A549 (cell line): ENCODE results near the gene STOML2. TPM values are rescaled to one million over a fixed set of nuclear protein-coding genes. Genes with fewer than 3 reads are reported as not detected.

Source experiments
- ATAC-seq, 2 experiments: fragments of 200-7000 bp in 1 of 2; fragments of >200 bp in 1 of 2; cut with Nextera tagmentation in 1 of 2; cut with Tn5 transposase in 1 of 2; 3 replicates each; pipeline versions ENCODE4 v1.8.0 to v1.9.1; 2018 to 2020; ENCODE audit warnings: mild to moderate bottlenecking in 1 of 2, moderate library complexity in 1 of 2
- CTCF ChIA-PET: fragments of 300-600 bp; sonication (Branson Sonifier 250); formaldehyde crosslinking; extraction: SDS; loops from one replicate; lab custom pipeline; 2021; ENCODE audit warnings: antibody characterized with exemption, inconsistent platforms; lab: Yijun Ruan, JAX
- POLR2A ChIA-PET: fragments of 350-600 bp; formaldehyde crosslinking; extraction: SDS; loops from one replicate; lab custom pipeline; 2021; ENCODE audit warnings: antibody characterized with exemption, inconsistent platforms; lab: Yijun Ruan, JAX
- DNase-seq, 2 experiments: peaks; one replicate each; pipeline versions ENCODE4 v3.0.0 to v3.0.0-alpha.2; 2011 to 2016; ENCODE audit warnings: low read depth in 1 of 2, low spot score in 1 of 2
- FAIRE-seq: peaks from 2 replicates; lab custom pipeline; 2011; peaks lifted over from hg19 to GRCh38; lab: Jason Lieb, UNC
- H3K27ac ChIP-seq, 2 experiments: fragments of >200 bp; sonication (Bioruptor Twin); formaldehyde crosslinking; 3 replicates each; pipeline ENCODE4 v1.5.1; 2016 to 2017
- H3K4me1 ChIP-seq: fragments of >200 bp; sonication (Bioruptor Twin); formaldehyde crosslinking; 3 replicates; pipeline ENCODE4 v1.6.1; 2016
- H3K4me2 ChIP-seq: fragments of >200 bp; sonication (Bioruptor Twin); formaldehyde crosslinking; 3 replicates; pipeline ENCODE4 v1.6.1; 2016
- H3K4me3 ChIP-seq: fragments of >200 bp; sonication (Bioruptor Twin); formaldehyde crosslinking; 3 replicates; pipeline ENCODE4 v1.5.1; 2016
- H3K9me3 ChIP-seq: fragments of >200 bp; sonication (Bioruptor Twin); formaldehyde crosslinking; 3 replicates; pipeline ENCODE4 v1.6.1; 2016
- CHD2 ChIP-seq: fragments of 150-350 bp; IDR thresholded peaks from 2 replicates; pipeline ENCODE4 v1.6.1; 2014; ENCODE audit warnings: low read length; ENCODE audit not compliant: partially characterized antibody
- CHD4 ChIP-seq: fragments of 200-600 bp; sonication (generic); IDR thresholded peaks from 2 replicates; pipeline ENCODE4 v1.6.1; 2016; ENCODE audit warnings: antibody characterized with exemption, mild to moderate bottlenecking, borderline replicate concordance
- ESRRA ChIP-seq: fragments of 150-350 bp; IDR thresholded peaks from 2 replicates; pipeline ENCODE4 v1.6.1; 2014; ENCODE audit warnings: mild to moderate bottlenecking, low read length, borderline replicate concordance
- FOSB ChIP-seq: fragments of 250-450 bp; sonication (Bioruptor Pico); IDR thresholded peaks from 2 replicates; pipeline ENCODE4 v1.5.0; 2020; ENCODE audit warnings: mild to moderate bottlenecking, moderate library complexity
- FOXS1 ChIP-seq: fragments of 250-450 bp; sonication (Bioruptor Pico); IDR thresholded peaks from 2 replicates; pipeline ENCODE4 v1.5.0; 2020; ENCODE audit warnings: mild to moderate bottlenecking, moderate library complexity
- HDAC2 ChIP-seq: fragments of 200-600 bp; sonication (generic); IDR thresholded peaks from 2 replicates; pipeline ENCODE4 v1.6.1; 2016
- HOXA7 ChIP-seq: fragments of 250-450 bp; sonication (Bioruptor Pico); IDR thresholded peaks from 2 replicates; pipeline ENCODE4 v1.5.0; 2020; ENCODE audit warnings: mild to moderate bottlenecking, moderate library complexity
- KDM1A ChIP-seq: fragments of 200-600 bp; sonication (generic); IDR thresholded peaks from 2 replicates; pipeline ENCODE4 v1.6.1; 2016; ENCODE audit warnings: low read depth, mild to moderate bottlenecking
- KDM5A ChIP-seq: fragments of 200-600 bp; sonication (generic); IDR thresholded peaks from 2 replicates; pipeline ENCODE4 v1.6.1; 2016; ENCODE audit warnings: antibody characterized with exemption, mild to moderate bottlenecking
- POLR2A ChIP-seq: IDR thresholded peaks from 2 replicates; pipeline ENCODE4 v1.6.1; 2012; ENCODE audit warnings: mild to moderate bottlenecking, low read length
- RFX5 ChIP-seq: fragments of 450-650 bp; IDR thresholded peaks from 2 replicates; pipeline ENCODE4 v1.7.1; 2014; ENCODE audit warnings: antibody characterized with exemption, mild to moderate bottlenecking, moderate library complexity
- SMC3 ChIP-seq: fragments of >200 bp; sonication (Bioruptor Twin); formaldehyde crosslinking; IDR thresholded peaks from 3 replicates; pipeline ENCODE4 v1.6.1; 2018; ENCODE audit warnings: inconsistent platforms
- SREBF2 ChIP-seq: fragments of 450-650 bp; IDR thresholded peaks from 2 replicates; pipeline ENCODE4 v1.6.1; 2014; ENCODE audit warnings: mild to moderate bottlenecking, moderate library complexity
- TFCP2L1 ChIP-seq: fragments of 250-450 bp; sonication (Bioruptor Pico); IDR thresholded peaks from 2 replicates; pipeline ENCODE4 v1.5.0; 2021; ENCODE audit warnings: mild to moderate bottlenecking
- ZNF302 ChIP-seq: fragments of 250-450 bp; sonication (Bioruptor Pico); IDR thresholded peaks from 2 replicates; pipeline ENCODE4 v1.9.0; 2021; ENCODE audit warnings: inconsistent platforms, mild to moderate bottlenecking, moderate library complexity
- WGBS: methylation state at CpG from one replicate; pipeline ENCODE4 v1.1.6; 2017; ENCODE audit errors: missing lambda C conversion rate; 5-methylcytosine and 5-hydroxymethylcytosine counted together
- polyA plus RNA-seq, 4 experiments: library from polyadenylated mRNA; depleted of rRNA in 3 of 4; stranded (reverse); fragments of >200 nt; fragmentation: RNase III in 1 of 4; extraction: RNeasy Plus Mini Kit Qiagen cat#74134 plus additional on column Dnase treatment in 1 of 4; gene quantifications; 2 replicates in 3 of 4; 3 replicates in 1 of 4; pipeline ENCODE4 v1.2.3, GENCODE V29; 2011 to 2017
- TF ChIP-seq, protein P1 (sequence below): fragments of 200-600 bp; sonication (generic); IDR thresholded peaks from 2 replicates; pipeline ENCODE4 v1.6.1; 2016; ENCODE audit warnings: antibody characterized with exemption, mild to moderate bottlenecking, moderate library complexity
- TF ChIP-seq, protein P2 (sequence below): IDR thresholded peaks from 2 replicates; pipeline ENCODE4 v1.6.1; 2012

STOML2 gene
- polyA plus RNA-seq, 2 of the 4 experiments (the other 2 are of a cell fraction) = 189 to 196 TPM

DNA sequence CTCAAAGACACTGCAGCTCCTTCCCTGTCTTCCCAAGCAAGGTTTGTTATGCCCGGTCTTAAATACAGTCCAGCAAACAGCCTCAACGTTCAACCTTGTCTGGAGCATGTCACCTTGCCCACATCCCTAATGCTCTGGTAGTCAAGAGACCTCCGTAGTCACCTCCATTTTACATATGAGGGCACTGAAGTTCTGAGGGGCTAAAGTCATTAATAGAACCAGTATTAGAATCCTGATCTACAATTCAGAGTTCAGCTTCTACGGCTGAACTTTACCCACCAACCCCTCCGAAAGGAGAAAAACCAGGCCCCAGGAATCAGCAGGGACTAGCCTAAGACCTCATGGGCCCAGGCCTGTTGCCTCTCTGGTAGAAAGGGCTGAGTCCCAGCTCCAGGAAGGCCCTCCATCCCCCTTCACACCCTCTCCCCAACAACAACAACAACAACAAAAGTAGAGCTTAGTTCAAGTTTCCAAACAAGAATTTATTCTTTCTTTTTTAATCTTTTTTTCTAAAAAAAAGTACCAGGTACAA lies 795 bp upstream of the STOML2 start:
- no peaks in the 10 kb centered on the region for H3K9me3 ChIP-seq
- peak overlapping the region; percentile 70 for H3K4me3 ChIP-seq
- POLR2A ChIA-PET = interaction anchor here (0.6 to 2.3 kb wide), 9 partner anchors 8 to 416 kb away, joined by 3 to 28 read pairs (median 11); partner anchors contain the start of genes ATOSB, DNAJB5, FANCG and VCP
- DNase-seq (no peak), ATAC-seq (no peak), FAIRE-seq (no peak)
- peaks cover 14% of the 10 kb centered on the region for H3K4me1 ChIP-seq
- TF ChIP-seq FOSB (CRISPR knock-in tag) (0 out of 2 replicates have a peak, but pooled peaks have one; percentile 8), HDAC2 (no peak)
- peak overlapping the region; percentile 88 to 91 for H3K27ac ChIP-seq
- 64% methylated on average over 5 of the region's 5 CpGs for WGBS
- H3K4me2 ChIP-seq = peak overlapping the region; percentile 88
- CTCF ChIA-PET = interaction anchor here (1.1 to 5.0 kb wide), 11 partner anchors 9 to 450 kb away, joined by 3 to 23 read pairs (median 6); partner anchors contain the start of genes ATOSB, FANCG and RUSC2

DNA sequence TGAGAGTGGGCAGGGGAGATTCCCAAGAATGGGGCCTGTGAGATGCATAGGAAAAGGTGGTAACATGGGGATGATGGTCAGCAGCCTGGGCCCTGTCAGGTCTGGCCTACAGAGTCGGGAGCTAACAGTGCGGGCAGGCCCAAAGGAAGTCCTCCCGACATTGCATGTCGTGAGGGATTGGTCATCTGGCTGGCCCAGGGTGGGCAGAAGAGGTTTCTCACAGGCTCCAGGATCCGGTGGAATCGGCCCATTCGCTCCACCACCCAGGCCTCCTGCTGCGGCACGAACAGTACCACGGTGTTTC lies 514 bp downstream of the STOML2 start:
- FAIRE-seq = no peak
- TF ChIP-seq ESRRA (no peak), HOXA7 (CRISPR knock-in tag) (no peak), KDM5A (no peak), SREBF2 (no peak), FOXS1 (no peak), POLR2A (no peak), CHD2 (no peak), KDM1A (no peak), RFX5 (no peak)
- TF ChIP-seq, protein P1, sequence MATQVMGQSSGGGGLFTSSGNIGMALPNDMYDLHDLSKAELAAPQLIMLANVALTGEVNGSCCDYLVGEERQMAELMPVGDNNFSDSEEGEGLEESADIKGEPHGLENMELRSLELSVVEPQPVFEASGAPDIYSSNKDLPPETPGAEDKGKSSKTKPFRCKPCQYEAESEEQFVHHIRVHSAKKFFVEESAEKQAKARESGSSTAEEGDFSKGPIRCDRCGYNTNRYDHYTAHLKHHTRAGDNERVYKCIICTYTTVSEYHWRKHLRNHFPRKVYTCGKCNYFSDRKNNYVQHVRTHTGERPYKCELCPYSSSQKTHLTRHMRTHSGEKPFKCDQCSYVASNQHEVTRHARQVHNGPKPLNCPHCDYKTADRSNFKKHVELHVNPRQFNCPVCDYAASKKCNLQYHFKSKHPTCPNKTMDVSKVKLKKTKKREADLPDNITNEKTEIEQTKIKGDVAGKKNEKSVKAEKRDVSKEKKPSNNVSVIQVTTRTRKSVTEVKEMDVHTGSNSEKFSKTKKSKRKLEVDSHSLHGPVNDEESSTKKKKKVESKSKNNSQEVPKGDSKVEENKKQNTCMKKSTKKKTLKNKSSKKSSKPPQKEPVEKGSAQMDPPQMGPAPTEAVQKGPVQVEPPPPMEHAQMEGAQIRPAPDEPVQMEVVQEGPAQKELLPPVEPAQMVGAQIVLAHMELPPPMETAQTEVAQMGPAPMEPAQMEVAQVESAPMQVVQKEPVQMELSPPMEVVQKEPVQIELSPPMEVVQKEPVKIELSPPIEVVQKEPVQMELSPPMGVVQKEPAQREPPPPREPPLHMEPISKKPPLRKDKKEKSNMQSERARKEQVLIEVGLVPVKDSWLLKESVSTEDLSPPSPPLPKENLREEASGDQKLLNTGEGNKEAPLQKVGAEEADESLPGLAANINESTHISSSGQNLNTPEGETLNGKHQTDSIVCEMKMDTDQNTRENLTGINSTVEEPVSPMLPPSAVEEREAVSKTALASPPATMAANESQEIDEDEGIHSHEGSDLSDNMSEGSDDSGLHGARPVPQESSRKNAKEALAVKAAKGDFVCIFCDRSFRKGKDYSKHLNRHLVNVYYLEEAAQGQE = no peak
- TF ChIP-seq, protein P2, sequence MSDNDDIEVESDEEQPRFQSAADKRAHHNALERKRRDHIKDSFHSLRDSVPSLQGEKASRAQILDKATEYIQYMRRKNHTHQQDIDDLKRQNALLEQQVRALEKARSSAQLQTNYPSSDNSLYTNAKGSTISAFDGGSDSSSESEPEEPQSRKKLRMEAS = no peak
- TF ChIP-seq, all 56 proteins: peak for 0
- peak; percentile 33 to 57; a peak in 5 of 6 replicates for ATAC-seq
- ChIA-PET CTCF (interaction anchor here (1.1 to 5.0 kb wide), 6 partner anchors 8 to 204 kb away, joined by 3 to 23 read pairs (median 5); partner anchors contain the start of genes ATOSB and FANCG), POLR2A (interaction anchor here (1.0 to 2.3 kb wide), 7 partner anchors 9 to 418 kb away, joined by 3 to 28 read pairs (median 14); partner anchors contain the start of genes ATOSB, FANCG and VCP)
- Histone ChIP-seq H3K4me1 (peaks cover 14% of the 10 kb centered on the region), H3K4me3 (peak overlapping the region; percentile 70), H3K4me2 (peak overlapping the region; percentile 88), H3K9me3 (no peaks in the 10 kb centered on the region), H3K27ac (peak overlapping the region; percentile 88 to 91)
- DNase-seq = no peak
- 15% methylated on average over 10 of the region's 10 CpGs for WGBS

GRCh38 chr9:35097573-35097972 lies 5.4 kb downstream of the STOML2 start:
- FAIRE-seq (no peak), ATAC-seq (no peak), DNase-seq (no peak)
- peaks cover 20% of the 10 kb centered on the region for H3K4me1 ChIP-seq
- H3K4me2 ChIP-seq = no peak overlapping the region
- no peaks in the 10 kb centered on the region for H3K9me3 ChIP-seq
- POLR2A ChIA-PET = interaction anchor here (0.7 to 1.8 kb wide), 3 partner anchors 14 to 215 kb away, joined by 4 to 7 read pairs (median 5); partner anchors contain the start of gene FANCG
- no peak overlapping the region for H3K27ac ChIP-seq
- 87% methylated on average over 3 of the region's 3 CpGs for WGBS
- CTCF ChIA-PET = interaction anchor here (0.8 to 7.3 kb wide), 10 partner anchors 10 to 456 kb away, joined by 3 to 110 read pairs (median 8); partner anchors contain the start of genes ATOSB, FANCG and VCP
- H3K4me3 ChIP-seq = no peak overlapping the region
- TF ChIP-seq SMC3 (no peak), ZNF302 (CRISPR knock-in tag) (no peak), CHD4 (no peak), POLR2A (no peak), CHD2 (no peak), KDM5A (no peak), TFCP2L1 (CRISPR knock-in tag) (no peak), HDAC2 (no peak), KDM1A (no peak)
